ENCODE measurements around the gene MST1. TPM values are rescaled to one million over a fixed set of nuclear protein-coding genes. Genes with fewer than 3 reads are reported as not detected.

The MST1 gene
- total RNA-seq, 2 donors from 2014 or later = 22.1 to 28.2 TPM

DNA sequence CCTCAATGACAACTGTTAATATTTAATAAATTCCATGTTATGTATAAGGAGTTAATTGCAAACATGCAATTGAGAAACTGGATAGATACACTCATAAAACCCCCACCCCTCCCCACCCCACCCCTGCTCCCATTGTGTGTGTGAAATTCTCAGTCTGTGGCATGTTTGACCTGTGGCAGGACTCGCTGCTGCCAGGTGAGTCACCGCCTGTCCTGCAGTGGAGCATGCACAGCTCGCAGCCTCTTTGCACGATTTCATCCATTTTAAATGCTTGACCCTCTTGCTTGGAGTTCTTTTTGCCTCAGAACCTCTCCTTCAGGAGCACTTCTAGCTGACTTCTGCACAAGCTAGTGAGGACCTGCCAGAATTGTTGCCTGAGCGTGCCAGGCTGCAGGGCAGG, 20.4 kb downstream of the MST1 start:
- ATAC-seq = no peak
- intact Hi-C loops (cut with DNase I, micrococcal nuclease) = no loop called here
- DNase-seq = no peak

DNA sequence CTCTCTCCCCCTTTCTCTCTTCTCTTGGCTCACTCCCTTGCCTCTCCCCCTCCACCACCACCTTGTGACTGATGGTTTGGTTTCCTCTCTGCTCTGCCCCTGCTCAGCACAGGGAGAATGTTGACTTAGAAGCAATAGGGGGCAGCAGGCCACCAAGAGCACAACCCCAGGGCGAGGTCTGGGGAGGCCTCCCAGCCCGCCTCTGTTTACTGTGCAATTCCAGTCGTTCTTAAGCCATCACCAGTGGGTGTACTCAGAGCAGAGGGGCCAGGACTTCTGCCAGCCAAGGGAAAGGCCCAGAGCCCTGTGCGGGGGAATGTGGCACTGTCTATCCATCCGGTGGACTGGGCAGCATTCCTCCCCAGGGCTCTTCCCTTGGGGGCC, 20.9 kb downstream of the MST1 start:
- no peak for DNase-seq
- intact Hi-C loops (cut with DNase I, micrococcal nuclease) = no loop called here

DNA sequence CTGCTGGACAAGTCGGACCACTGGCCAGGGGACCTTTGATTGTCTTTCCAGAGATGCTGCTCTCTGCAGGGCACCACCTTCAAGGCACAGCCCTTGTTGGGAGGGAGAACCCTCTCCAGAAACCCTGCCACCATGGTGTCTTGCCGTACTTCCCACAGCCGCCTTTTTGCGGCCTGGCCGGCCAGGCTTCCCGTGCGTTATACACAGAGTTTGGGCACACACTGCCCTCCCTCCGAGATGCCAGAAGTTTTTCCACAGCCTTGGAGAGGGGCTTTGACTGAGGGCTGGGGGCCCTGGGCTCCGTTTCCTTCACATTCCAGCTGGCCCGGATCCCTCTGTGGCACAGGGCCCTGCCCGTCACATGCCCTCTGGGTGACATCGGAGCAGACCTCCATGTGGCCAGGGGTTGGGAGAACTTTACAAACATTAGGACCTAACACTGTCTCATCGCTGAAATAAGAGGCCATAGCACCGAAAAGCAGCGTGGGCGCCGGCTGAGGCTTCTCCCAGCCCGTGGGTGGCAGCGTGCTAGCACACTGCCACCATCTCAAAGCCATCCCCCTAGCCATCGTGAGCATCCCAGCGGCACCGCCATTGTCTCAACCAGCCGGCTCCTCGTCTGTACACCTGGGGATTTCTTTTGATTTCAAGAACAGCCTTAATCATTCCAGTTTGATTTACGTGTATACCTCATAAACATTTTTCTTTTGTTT, 21.4 kb downstream of the MST1 start:
- no peak for DNase-seq
- no peak for ATAC-seq
- intact Hi-C loops (cut with DNase I, micrococcal nuclease) = no loop called here

More for the DNA sequence above, 20.9 kb downstream of the MST1 start:
- no peak for ATAC-seq

DNA sequence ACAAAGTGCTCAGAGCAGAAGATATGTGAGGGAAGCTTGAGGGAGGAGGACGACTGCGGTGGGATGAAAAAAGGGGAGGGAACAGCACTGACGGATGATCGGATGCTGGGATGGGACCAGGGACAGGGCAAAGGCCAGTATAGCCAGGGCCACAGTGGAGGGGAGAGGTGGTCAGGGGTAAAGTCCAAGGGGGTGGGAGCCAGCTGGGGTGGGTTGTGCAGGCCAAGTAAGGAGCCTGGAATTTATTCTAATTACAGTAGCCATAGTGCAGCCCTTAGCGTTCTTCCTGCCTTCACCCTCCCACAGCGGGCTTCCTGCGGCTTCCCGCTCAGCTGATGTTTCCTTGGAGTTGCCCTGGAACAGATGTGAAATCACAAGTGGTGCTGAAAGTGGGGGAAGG, 22.7 kb downstream of the MST1 start:
- intact Hi-C loops (cut with DNase I, micrococcal nuclease) = no loop called here
- ATAC-seq = no peak
- no peak for DNase-seq

DNA sequence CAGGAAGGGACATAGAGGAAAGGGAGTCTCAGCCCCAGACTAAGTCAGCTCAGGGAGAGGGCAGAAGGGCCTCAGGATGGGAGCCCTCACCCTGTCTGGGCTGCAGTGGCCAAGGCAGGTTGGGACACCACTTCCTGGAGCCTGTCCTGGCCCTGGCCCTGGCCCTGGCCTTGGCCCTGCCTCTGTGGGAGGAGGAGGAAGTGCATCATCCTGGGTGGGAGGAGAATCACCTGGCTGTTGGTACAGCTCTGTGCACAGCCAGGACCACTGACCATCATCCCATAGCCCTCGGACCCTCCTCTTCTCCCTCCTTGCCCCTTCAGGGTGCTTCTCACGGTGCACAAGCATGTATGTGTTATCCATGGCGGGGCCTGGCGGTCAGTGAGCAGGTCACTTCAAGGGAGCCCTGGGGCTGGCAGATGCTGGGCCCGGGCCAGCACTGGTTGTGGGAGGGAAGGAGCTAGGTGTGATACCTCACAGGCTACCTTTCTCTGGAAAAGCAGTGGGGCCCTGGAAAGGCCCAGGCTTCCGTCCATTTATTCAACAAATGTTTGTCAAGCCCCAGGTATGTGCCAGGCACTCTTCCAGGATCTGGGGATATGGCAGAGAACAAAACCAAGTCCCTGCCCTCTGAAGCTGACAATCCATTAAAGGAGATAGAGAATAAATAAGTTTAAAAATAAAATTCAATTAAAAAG, 23.3 kb downstream of the MST1 start:
- ATAC-seq (peak; percentile 56), DNase-seq (no peak)
- intact Hi-C loops (cut with DNase I, micrococcal nuclease) = no loop called here

DNA sequence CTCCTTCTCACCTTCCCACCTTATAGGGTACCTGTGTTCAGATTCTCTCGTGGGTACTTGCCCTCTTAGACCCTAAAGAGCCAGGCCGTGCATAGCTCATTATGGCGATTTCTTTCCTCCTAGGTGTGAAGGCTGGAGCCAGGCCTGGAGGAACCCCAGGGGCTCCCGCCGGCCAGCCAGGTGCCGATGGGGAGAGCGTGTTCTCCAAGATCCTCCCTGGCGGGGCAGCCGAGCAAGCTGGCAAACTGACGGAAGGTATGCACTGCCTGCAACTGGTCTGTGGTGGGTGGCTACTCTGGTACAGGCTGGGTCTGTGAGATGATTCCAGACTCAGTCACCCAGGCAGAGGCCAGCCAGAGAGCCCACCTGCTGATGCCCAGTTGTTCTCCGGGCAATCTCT, 25.0 kb downstream of the MST1 start:
- no peak for ATAC-seq
- DNase-seq = no peak
- intact Hi-C loops (cut with DNase I, micrococcal nuclease) = no loop called here

DNA sequence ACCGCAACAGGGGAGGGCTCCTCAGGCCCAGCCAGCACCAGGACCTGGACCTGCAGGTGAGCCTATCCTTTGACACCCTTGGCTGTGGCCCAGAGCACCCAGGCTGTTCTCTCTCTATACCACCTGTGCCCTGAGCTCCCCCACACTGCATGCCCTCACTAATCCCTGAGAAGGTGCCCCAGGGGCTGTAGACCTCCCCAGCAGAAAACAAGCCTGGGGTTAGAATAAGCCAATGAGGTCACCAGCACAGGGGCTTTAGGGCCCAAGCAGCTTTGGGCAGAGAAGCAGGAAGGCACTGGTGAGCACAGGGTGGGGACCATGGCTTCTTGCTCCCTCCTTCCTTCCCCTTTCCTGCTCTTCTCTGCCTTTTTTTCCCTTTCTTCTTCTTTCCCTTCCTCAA, 25.4 kb downstream of the MST1 start:
- intact Hi-C loops (cut with DNase I, micrococcal nuclease) = no loop called here
- ATAC-seq (no peak), DNase-seq (no peak)

DNA sequence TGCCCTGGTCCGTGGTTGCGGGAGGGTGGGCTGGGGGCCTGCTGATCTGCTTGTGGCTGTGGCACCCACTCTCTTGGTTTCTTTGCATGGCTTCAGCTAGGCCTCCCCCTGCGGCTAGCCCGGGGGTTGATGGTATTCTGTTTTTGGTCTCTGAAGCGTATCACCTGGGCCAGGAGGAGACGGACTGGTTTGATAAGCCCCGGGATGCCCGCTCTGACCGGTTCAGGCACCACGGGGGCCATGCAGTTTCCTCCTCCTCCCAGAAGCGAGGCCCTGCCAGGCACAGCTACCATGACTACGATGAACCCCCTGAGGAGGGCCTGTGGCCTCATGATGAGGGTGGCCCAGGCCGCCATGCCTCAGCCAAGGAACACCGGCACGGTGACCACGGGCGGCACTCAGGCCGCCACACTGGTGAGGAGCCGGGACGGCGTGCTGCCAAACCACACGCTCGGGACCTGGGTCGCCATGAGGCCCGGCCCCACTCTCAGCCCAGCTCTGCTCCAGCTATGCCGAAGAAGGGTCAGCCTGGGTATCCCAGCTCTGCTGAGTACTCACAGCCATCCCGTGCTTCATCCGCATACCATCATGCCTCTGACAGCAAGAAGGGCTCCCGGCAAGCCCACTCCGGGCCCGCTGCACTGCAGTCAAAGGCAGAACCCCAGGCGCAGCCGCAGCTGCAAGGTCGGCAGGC, 26.4 kb downstream of the MST1 start:
- DNase-seq (no peak), ATAC-seq (no peak)
- intact Hi-C loops (cut with DNase I, micrococcal nuclease) = no loop called here

DNA sequence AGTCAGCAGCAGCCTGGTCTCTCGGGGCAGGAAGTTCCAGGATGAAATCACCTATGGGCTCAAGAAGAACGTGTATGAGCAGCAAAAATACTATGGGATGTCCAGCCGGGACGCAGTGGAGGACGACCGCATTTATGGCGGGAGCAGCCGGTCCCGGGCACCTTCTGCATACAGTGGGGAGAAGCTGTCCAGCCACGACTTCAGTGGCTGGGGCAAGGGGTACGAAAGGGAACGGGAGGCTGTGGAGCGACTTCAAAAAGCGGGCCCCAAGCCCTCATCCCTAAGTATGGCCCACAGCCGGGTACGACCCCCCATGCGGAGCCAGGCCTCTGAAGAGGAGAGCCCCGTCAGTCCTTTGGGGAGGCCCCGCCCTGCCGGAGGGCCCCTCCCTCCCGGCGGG, 27.3 kb downstream of the MST1 start:
- intact Hi-C loops (cut with DNase I, micrococcal nuclease) = no loop called here
- DNase-seq (no peak), ATAC-seq (no peak)

DNA sequence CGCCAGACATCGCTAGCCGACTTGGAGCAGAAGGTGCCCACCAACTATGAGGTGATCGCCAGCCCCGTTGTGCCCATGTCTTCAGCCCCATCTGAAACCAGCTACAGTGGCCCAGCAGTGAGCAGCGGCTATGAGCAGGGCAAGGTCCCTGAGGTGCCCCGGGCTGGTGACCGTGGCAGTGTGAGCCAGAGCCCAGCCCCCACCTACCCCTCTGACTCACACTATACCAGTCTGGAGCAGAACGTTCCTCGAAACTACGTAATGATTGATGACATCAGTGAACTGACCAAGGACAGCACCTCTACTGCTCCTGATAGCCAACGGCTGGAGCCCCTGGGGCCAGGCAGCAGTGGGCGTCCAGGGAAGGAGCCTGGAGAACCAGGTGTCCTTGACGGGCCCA, 28.0 kb downstream of the MST1 start:
- ATAC-seq = no peak
- intact Hi-C loops (cut with DNase I, micrococcal nuclease) = no loop called here
- DNase-seq = no peak

DNA sequence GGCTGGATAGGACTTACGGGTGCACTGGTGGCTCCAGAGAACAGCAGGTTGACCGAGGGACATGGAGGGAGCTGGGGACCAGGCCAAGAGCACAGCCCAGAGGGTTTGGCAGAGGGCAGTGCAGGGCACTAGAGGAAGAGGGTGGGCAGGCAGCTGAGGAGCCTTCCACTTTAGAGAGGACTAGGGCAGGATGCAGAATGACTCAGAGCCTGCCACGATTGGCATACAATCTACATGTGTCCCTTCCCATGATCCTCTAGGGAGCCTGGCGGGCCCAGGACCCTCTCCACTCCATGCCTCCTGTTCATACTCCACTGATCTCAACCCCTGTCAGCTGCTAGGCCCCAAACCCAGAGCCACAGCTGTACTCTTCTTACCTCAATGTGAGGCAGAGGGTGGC, 29.5 kb downstream of the MST1 start:
- DNase-seq (no peak), ATAC-seq (no peak)
- intact Hi-C loops (cut with DNase I, micrococcal nuclease) = no loop called here

DNA sequence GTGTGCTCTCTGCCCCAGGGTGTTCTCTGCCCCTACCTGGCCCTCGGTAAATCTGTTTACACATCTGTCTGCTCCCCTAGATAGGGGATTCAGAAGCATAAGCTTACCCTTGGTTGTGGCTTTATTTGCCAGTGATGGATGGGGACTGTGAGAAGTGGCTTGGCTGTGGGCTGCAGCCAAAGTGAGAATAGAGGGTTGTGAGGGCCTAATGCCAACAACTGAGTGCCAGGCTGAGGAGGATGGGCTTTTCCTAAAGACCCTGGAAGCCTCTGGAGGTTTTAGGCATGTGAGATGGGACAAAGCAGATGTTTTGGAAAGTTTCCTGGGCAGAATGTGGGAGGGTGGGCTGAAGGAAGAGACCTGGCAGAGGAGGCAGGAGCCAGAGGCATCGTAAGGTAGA, 30.6 kb downstream of the MST1 start:
- no peak for DNase-seq
- intact Hi-C loops (cut with DNase I, micrococcal nuclease) = no loop called here
- no peak for ATAC-seq

DNA sequence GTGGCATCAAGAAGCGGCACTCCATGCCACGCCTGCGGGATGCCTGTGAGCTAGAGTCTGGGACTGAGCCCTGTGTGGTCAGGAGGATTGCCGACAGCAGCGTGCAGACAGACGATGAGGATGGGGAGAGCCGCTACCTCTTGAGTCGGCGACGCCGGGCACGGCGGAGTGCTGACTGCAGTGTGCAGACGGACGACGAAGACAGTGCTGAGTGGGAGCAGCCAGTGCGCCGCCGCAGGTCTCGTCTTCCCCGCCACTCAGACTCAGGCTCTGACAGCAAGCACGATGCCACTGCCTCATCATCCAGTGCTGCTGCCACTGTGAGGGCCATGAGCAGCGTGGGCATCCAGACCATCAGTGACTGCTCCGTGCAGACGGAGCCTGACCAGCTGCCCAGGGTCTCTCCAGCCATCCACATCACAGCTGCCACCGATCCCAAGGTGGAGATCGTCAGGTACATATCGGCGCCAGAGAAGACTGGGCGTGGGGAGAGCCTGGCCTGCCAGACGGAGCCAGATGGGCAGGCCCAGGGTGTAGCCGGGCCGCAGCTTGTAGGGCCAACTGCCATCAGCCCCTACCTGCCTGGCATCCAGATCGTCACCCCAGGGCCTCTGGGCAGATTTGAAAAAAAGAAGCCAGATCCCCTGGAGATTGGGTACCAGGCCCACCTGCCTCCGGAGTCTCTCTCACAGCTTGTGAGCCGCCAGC, 31.9 kb downstream of the MST1 start:
- intact Hi-C loops (cut with DNase I, micrococcal nuclease) = no loop called here
- DNase-seq = no peak
- no peak for ATAC-seq

DNA sequence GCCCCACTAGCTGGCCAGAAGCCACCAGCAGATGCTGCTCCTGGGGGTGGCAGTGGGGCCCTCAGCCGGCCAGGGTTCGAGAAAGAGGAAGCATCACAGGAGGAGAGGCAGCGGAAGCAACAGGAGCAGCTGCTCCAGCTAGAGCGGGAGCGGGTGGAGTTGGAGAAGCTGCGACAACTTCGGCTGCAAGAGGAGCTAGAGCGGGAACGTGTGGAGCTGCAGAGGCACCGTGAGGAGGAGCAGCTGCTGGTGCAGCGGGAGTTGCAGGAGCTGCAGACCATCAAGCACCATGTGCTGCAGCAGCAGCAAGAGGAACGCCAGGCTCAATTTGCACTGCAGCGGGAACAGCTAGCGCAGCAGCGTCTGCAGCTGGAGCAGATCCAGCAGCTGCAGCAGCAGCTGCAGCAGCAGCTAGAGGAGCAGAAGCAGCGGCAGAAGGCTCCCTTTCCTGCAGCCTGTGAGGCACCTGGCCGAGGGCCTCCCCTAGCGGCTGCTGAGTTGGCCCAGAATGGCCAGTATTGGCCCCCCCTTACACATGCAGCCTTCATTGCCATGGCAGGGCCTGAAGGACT, 32.6 kb downstream of the MST1 start:
- DNase-seq = no peak
- intact Hi-C loops (cut with DNase I, micrococcal nuclease) = no loop called here
- no peak for ATAC-seq

DNA sequence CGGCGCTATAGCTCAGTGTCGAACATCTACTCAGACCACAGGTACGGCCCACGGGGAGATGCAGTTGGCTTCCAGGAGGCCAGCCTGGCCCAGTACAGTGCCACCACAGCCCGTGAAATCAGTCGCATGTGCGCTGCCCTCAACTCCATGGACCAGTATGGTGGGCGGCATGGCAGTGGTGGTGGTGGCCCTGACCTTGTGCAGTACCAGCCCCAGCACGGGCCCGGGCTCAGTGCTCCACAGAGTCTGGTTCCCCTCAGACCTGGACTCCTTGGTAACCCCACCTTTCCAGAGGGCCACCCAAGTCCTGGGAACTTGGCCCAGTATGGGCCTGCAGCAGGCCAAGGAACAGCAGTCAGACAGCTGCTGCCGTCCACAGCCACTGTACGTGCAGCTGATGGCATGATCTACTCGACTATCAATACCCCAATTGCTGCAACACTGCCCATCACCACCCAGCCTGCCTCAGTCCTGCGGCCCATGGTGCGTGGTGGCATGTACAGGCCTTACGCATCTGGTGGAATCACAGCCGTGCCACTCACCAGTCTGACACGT, 33.5 kb downstream of the MST1 start:
- no peak for DNase-seq
- intact Hi-C loops (cut with DNase I, micrococcal nuclease) = no loop called here
- ATAC-seq = no peak

DNA sequence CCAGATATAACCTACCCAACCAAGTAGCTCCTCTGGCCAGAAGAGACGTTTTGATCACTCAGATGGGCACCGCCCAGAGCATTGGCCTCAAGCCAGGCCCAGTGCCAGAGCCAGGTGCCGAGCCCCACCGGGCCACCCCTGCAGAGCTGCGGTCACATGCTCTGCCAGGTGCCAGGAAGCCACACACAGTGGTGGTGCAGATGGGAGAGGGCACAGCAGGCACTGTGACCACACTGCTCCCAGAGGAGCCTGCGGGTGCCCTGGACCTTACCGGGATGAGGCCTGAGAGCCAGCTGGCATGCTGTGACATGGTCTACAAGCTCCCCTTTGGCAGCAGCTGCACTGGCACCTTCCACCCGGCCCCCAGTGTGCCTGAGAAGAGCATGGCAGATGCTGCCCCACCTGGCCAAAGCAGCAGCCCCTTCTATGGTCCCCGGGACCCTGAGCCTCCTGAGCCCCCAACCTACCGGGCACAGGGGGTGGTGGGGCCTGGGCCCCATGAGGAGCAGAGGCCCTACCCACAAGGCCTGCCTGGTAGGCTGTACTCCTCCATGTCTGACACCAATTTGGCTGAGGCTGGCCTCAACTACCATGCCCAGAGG, 34.2 kb downstream of the MST1 start:
- peak; percentile 57 for ATAC-seq
- intact Hi-C loops (cut with DNase I, micrococcal nuclease) = no loop called here
- DNase-seq = peak; percentile 37 to 43

DNA sequence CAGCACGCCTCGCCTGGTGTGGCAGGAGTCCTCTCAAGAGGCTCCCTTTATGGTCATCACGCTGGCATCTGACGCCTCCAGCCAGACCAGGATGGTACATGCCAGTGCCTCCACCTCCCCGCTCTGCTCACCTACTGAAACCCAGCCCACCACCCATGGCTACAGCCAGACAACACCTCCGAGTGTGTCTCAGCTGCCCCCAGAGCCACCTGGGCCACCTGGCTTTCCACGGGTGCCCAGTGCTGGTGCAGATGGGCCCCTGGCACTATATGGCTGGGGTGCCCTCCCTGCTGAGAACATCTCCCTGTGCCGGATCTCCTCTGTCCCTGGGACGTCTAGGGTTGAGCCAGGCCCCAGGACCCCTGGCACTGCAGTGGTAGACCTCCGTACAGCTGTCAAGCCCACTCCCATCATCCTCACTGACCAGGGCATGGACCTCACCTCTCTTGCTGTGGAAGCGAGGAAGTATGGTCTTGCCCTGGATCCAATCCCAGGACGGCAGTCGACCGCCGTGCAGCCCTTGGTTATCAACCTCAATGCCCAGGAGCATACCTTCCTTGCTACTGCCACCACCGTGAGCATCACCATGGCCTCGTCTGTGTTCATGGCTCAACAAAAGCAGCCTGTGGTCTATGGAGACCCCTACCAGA, 35.0 kb downstream of the MST1 start:
- intact Hi-C loops (cut with DNase I, micrococcal nuclease) = no loop called here
- no peak for ATAC-seq
- no peak for DNase-seq

DNA sequence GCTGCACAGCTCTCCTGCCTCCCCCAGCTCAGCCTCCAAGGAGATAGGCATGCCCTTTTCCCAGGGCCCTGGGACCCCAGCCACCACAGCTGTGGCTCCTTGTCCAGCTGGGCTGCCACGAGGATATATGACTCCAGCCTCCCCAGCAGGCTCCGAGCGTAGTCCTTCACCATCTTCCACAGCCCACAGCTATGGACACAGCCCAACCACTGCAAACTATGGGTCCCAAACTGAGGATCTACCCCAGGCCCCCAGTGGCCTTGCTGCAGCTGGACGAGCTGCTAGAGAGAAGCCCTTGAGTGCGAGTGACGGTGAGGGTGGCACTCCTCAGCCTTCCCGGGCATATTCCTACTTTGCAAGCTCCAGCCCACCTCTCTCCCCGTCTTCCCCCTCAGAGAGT, 35.7 kb downstream of the MST1 start:
- ATAC-seq (no peak), DNase-seq (no peak)
- intact Hi-C loops (cut with DNase I, micrococcal nuclease) = no loop called here

Measured in left colon (tissue), 2 donors.